Measurements from ENCODE around the gene FILIP1. TPM values are rescaled to one million over a fixed set of nuclear protein-coding genes. Genes with fewer than 3 reads are reported as not detected.

The FILIP1 gene
- total and polyA plus RNA-seq, 2 donors from 2014 or later: 0.80 to 4.6 TPM

DNA sequence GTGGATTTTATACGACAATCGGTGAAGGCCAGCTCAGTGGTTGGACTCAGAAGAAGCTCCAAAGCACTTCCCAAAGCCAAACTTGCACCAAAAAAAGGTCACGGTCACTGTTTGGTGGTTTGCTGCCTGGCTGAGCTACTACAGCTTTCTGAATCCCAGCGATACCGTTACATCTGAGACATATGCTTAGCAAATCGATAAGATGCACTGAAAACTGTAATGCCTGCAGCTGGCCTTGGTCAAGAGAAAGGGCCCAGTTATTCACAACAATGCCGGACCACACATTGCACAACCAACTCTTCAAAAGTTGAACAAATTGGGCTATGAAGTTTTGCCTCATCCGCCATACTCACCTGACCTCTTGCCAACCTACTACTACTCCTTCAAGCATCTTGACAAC lies 70.2 kb downstream of the FILIP1 start:
- no peak overlapping the region for H3K27ac ChIP-seq (ENCODE audit: low read depth in 2 of 2, low read length in 2 of 2)
- TF ChIP-seq, protein P1, sequence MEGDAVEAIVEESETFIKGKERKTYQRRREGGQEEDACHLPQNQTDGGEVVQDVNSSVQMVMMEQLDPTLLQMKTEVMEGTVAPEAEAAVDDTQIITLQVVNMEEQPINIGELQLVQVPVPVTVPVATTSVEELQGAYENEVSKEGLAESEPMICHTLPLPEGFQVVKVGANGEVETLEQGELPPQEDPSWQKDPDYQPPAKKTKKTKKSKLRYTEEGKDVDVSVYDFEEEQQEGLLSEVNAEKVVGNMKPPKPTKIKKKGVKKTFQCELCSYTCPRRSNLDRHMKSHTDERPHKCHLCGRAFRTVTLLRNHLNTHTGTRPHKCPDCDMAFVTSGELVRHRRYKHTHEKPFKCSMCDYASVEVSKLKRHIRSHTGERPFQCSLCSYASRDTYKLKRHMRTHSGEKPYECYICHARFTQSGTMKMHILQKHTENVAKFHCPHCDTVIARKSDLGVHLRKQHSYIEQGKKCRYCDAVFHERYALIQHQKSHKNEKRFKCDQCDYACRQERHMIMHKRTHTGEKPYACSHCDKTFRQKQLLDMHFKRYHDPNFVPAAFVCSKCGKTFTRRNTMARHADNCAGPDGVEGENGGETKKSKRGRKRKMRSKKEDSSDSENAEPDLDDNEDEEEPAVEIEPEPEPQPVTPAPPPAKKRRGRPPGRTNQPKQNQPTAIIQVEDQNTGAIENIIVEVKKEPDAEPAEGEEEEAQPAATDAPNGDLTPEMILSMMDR (IDR thresholded peaks at IDR 0.05; ENCODE audit: borderline replicate concordance, extremely low read depth, insufficient read depth): no peak
- H3K4me3 ChIP-seq (ENCODE audit: low read length in 3 of 3): no peak overlapping the region
- H3K36me3 ChIP-seq (ENCODE audit: control insufficient read depth in 2 of 3, insufficient read depth in 3 of 3, low read length in 3 of 3): no peaks in the 10 kb centered on the region
- no peaks in the 10 kb centered on the region for H3K9me3 ChIP-seq (ENCODE audit: control insufficient read depth in 2 of 3, insufficient read depth in 1 of 3, low read length in 3 of 3)
- DNase-seq (no peak), FAIRE-seq (no peak)
- H3K27me3 ChIP-seq (ENCODE audit: control insufficient read depth, insufficient read depth, low read length): no peaks in the 10 kb centered on the region
- peaks cover 0 to 6% (median 0%) of the 10 kb centered on the region in 3 donors for H3K4me1 ChIP-seq (ENCODE audit: control insufficient read depth in 2 of 3, insufficient read depth in 2 of 3, low read depth in 1 of 3, low read length in 3 of 3)
- intact Hi-C loops (cut with DNase I): no loop called here
- no peak overlapping the region for H3K9ac ChIP-seq (ENCODE audit: low read length in 3 of 3)

DNA sequence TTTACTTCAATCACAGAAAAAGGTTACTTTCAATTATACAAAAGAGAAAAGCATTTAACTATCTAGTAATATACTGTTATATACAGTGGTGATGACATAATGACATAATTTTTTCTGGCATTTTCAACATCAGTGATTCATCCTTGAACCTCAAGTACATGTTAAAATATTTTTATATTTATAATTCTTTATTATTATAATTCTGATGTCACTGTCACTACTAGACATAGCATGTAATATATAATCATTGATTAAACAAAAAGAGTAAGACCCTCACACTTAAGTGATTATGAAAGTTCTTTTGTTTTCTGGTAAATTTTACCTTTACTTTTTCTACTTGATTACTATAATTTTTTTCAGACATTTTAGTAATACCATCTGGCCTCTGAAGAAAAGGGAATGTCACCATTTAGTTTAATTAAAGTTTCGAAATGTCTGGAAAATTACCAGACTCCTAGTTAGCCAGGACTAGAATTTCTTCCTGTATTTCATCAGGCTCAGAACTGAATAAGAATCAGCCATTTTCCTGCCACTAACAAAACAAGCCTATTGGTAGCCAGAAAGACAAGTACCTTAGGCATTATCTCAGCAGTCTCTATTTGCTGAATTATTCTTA lies 71.5 kb downstream of the FILIP1 start:
- Histone ChIP-seq H3K4me3 (ENCODE audit: low read length in 3 of 3) (no peak overlapping the region), H3K27ac (ENCODE audit: low read depth in 2 of 2, low read length in 2 of 2) (no peak overlapping the region)

DNA sequence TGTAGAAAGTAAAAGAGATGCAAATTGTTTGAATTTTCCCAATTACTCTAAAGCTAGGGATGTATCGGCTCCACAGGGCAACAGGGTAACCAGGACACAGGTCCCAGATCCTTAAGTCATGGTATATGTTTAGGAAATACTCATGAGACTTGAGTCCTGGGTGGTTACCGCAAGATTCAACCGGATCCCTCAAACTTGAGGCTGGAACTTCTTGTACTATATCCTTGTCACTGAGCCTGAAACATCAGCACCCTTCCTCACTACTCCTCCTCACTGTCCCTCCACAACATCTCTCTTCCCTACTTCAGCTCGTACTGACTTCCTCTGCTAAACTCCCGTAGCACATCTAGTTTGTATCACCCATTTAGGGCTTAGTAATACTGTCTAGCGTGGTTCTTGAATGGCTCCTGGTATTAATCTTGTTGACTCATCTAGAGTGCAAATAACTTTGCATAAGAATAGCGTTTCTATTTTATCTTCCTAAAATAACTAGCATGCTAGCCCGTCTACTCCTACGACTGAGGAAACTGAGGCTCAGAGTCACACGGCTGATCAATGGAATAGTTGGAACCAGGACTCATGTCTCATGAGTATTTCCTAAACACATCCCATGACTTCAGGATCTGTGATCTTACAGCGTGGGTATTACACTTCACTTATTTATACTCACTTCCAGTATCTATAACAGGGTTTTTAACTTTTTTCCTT lies 72.1 kb downstream of the FILIP1 start:
- H3K27me3 ChIP-seq (ENCODE audit: control insufficient read depth, insufficient read depth, low read length): no peaks in the 10 kb centered on the region
- peaks cover 0 to 6% (median 0%) of the 10 kb centered on the region in 3 donors for H3K4me1 ChIP-seq (ENCODE audit: control insufficient read depth in 2 of 3, insufficient read depth in 2 of 3, low read depth in 1 of 3, low read length in 3 of 3)
- DNase-seq (no peak), FAIRE-seq (no peak)
- TF ChIP-seq, protein P1 (IDR thresholded peaks at IDR 0.05; ENCODE audit: borderline replicate concordance, extremely low read depth, insufficient read depth): no peak
- no peak overlapping the region for H3K27ac ChIP-seq (ENCODE audit: low read depth in 2 of 2, low read length in 2 of 2)
- no peak overlapping the region for H3K4me3 ChIP-seq (ENCODE audit: low read length in 3 of 3)
- no peak overlapping the region for H3K9ac ChIP-seq (ENCODE audit: low read length in 3 of 3)
- H3K9me3 ChIP-seq (ENCODE audit: control insufficient read depth in 2 of 3, insufficient read depth in 1 of 3, low read length in 3 of 3): no peaks in the 10 kb centered on the region
- intact Hi-C loops (cut with DNase I): no loop called here
- H3K36me3 ChIP-seq (ENCODE audit: control insufficient read depth in 2 of 3, insufficient read depth in 3 of 3, low read length in 3 of 3): no peaks in the 10 kb centered on the region

More for the DNA sequence above, 71.5 kb downstream of the FILIP1 start:
- H3K4me1 ChIP-seq (ENCODE audit: control insufficient read depth in 2 of 3, insufficient read depth in 2 of 3, low read depth in 1 of 3, low read length in 3 of 3): peaks cover 0 to 6% (median 0%) of the 10 kb centered on the region in 3 donors
- DNase-seq (no peak), FAIRE-seq (no peak)
- TF ChIP-seq, protein P1 (IDR thresholded peaks at IDR 0.05; ENCODE audit: borderline replicate concordance, extremely low read depth, insufficient read depth): no peak
- no peaks in the 10 kb centered on the region for H3K27me3 ChIP-seq (ENCODE audit: control insufficient read depth, insufficient read depth, low read length)
- intact Hi-C loops (cut with DNase I): no loop called here
- H3K36me3 ChIP-seq (ENCODE audit: control insufficient read depth in 2 of 3, insufficient read depth in 3 of 3, low read length in 3 of 3): no peaks in the 10 kb centered on the region
- H3K9ac ChIP-seq (ENCODE audit: low read length in 3 of 3): no peak overlapping the region
- no peaks in the 10 kb centered on the region for H3K9me3 ChIP-seq (ENCODE audit: control insufficient read depth in 2 of 3, insufficient read depth in 1 of 3, low read length in 3 of 3)

All from kidney (tissue), 14 donors.